ENCODE results near the gene CCL21.

Gene CCL21

GRCh38 chr9:34707130-34707529, 2.8 kb downstream of the CCL21 start:
- no peak for DNase-seq

- DNase-seq, result peak; percentile 28
Observed at GRCh38 chr9:34701769-34702736, 7.9 kb downstream of the CCL21 start.

- peak; percentile 43 for DNase-seq
Observed at GRCh38 chr9:34701023-34701768, 8.7 kb downstream of the CCL21 start.

DNA sequence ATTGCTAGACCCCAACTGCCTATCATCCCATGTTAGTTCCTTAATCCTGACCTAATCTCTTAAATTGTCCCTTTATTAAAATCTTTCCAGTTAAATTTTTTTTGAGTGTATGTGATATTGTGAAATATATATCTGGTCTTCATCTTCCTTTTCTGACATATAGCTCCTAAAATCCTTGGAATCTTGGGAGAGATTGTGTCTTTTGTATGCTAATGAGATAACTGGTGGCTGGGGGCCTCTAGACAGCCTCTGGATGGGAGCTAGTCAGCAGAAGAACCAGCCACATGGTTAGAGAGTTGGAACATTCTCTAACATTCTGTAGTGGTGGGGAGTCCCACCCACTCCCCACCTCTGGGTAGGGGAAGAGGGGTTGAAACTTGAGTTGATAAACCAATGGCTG, 15.1 kb downstream of the CCL21 start:
- DNase-seq, result no peak

DNA sequence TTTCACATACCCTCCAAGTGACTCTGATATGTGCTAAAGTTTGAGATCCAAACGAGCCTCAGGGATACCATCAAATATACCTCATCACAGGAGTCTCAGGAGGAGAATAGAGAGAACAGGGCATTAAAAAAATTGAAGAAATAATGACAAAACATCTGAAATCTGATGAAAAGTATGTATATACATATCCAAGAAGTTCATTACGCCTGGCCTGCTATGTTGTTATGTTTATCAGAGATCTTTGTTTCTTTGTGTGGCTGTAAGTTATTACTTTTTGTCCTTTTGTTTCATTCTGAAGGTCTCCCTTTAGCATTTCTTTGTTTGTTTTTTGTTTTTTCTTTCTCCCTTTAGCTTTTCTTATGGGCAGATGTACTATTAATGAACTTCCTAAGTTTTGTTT, 16.4 kb downstream of the CCL21 start:
- DNase-seq, result no peak

GRCh38 chr9:34691936-34692315, 18.0 kb downstream of the CCL21 start:
- DNase-seq, result no peak

GRCh38 chr9:34690983-34691935, 18.7 kb downstream of the CCL21 start, which contains the start of gene CCL19:
Gene CCL19, minus strand, starts transcription at chr9:34691276. Its CDS starts 137 bp downstream, at chr9:34691139.
- no peak for DNase-seq

DNA sequence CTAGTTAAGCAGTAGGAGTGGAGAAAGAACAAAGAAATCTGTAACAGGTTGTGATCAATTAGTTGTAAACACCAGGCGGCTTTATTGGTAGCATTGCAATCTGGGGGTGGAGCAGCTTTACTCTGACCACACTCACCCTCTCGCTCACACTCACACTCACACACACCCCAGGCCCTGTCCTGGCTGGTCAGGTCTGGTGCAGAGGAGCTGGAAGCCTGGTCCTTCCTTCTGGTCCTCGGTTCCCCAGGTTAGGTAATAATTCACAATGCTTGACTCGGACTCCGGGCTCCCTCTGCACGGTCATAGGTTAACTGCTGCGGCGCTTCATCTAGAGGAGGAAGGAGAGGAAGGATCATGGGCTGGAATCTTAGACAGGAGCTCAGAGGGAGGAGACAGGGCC, 20.4 kb downstream of the CCL21 start:
- DNase-seq, result no peak

- DNase-seq, result no peak
Observed at GRCh38 chr9:34689116-34689470, 20.8 kb downstream of the CCL21 start.

DNA sequence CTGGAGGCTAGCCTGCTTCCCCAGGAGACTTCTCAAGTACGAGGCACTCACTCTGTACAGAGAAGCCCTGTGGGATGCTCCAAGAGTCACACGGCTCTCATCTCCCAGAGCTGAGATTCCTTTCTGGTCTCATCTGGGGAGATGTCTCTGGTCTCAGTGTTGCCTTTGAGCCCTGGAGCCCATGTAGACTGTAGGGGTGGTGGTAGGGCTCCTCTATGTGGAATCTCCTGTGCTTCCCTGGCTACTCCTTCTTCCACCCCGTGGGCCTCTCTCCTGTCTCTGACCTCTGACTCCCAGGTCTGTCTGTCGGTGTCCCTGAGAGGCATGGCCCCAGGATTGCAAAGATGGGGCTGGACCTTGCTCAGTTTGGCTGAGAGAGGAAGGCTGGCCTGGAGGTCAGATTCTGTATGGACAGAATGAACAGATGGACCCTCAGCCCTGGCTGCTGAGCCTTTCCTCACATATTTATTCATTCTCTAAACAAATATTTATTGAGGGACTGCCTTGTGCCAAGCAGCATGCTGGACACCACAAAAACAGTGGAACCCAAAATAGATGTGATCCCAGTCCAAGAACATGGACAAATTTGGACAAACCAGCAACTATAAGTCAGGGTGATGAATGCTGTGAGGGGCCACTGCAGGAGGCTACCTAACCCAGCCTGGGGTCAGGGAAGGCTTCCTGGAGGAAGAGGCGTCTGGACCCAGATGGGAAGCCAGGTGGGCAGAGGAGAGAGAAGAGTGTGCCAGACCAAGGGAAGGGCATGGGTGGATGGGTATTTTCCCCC, 21.4 kb downstream of the CCL21 start:
- DNase-seq, result no peak

- DNase-seq, result no peak
Observed at GRCh38 chr9:34687276-34688030, 22.5 kb downstream of the CCL21 start.

GRCh38 chr9:34686732-34687131, 23.2 kb downstream of the CCL21 start:
- no peak for DNase-seq

GRCh38 chr9:34686231-34686630, 23.7 kb downstream of the CCL21 start:
- DNase-seq, result no peak

GRCh38 chr9:34685591-34685990, 24.3 kb downstream of the CCL21 start:
- DNase-seq, result no peak

GRCh38 chr9:34684816-34685215, 25.1 kb downstream of the CCL21 start:
- no peak for DNase-seq

GRCh38 chr9:34684145-34684544, 25.8 kb downstream of the CCL21 start:
- DNase-seq, result no peak

DNA sequence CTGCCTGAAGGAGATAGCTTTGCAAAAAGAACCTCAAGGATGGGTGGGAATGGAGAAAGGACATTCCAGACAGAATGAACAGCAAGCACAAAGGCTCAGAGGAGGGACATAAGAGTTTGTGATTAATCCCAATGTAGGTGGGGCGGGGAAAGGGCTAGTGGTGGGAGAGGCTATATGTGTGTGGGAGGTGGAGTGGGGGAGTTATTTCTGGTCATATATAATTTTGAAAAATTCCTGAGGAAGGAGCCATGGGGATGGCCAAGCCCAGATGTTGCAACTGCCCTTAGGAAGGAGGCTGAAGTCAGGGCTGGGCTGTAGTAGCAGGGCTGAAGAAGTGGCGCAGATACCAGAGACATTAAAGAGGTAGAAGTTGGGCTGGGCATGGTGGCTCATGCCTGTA, 34.1 kb downstream of the CCL21 start:
- no peak for DNase-seq

DNA sequence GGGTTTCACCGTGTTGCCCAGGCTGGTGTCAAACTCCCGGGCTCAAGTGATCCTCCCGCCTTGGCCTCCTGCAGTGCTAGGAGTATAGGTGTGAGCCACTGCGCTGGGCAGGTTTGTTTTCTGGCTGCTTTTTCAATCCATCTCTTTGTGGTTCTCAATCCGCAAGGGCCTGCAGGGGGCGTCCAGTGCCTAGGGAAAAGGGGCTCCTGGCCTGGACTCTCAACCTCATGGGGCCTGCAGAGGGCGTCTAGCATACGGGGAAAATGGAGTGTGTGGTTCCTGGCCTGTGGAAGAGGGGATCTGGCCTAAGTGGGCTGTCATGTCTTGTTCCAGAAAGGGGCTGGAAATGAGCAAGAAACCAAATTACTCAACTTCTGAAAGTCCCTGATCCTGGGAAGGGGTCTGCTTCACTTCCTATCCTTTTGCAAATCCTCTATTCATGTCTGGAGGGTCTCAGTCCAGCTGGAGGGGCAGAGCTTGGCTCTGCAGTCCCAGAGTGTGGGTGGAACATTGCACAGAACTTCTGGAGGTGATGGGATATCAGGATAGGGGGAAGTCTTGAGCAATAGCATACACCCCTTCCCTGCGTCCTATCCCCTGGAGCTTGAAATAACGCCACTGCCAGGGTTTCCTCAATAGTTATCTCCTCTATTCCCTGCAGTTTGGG, 34.8 kb downstream of the CCL21 start:
- DNase-seq, result peak; percentile 6

- no peak for DNase-seq
Observed at GRCh38 chr9:34674440-34674839, 35.5 kb downstream of the CCL21 start.

DNA sequence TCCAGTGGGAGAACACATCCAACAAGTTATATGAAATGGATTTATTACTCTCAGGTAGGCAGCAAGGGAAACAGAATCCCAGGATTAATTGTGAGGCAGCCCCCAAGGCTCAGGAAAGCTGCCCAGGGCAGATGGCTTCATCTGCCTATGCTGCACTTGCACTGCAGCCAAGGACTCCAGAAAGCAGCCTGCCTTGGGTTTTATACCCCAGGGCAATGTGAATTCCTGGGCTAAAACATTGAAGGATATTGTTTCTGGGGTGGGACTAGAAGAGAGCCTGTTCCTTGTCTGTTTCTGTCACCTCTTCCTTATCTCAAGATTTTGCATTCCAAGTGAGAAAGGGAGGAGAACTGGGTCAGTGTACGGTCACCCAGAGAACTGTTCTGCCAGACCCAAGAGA, 38.6 kb downstream of the CCL21 start:
- DNase-seq, result no peak

Measured in DMS153 (cell line).